GM23248 (cell line): Measurements from ENCODE around the gene NAPG. TPM values are rescaled to one million over a fixed set of nuclear protein-coding genes. Genes with fewer than 3 reads are reported as not detected.
"Not testable (repeated sequence)": the region's sequence is repeated elsewhere in the genome, so short reads cannot be mapped to it uniquely, and the experiment has no call there.

Source experiments
- DNase-seq: peaks from one replicate; pipeline ENCODE4 v3.0.0-alpha.2; 2015
- H2AFZ ChIP-seq: fragments of 200-600 bp; sonication (generic); 2 replicates; pipeline ENCODE4 v1.6.1; 2016; ENCODE audit warnings: antibody characterized with exemption
- H3F3A ChIP-seq: fragments of 200-600 bp; sonication (generic); 2 replicates; pipeline ENCODE4 v1.6.1; 2016; ENCODE audit warnings: mild to moderate bottlenecking, antibody characterized with exemption, mixed run types; ENCODE audit not compliant: insufficient read depth
- H3K27ac ChIP-seq: fragments of 200-600 bp; sonication (generic); 2 replicates; pipeline ENCODE4 v1.5.1; 2016; ENCODE audit warnings: mild to moderate bottlenecking
- H3K27me3 ChIP-seq: fragments of 200-600 bp; sonication (generic); replicated peaks from 2 replicates; pipeline ENCODE4 v1.6.1; 2016; ENCODE audit warnings: mild to moderate bottlenecking; ENCODE audit not compliant: insufficient read depth
- H3K36me3 ChIP-seq: fragments of 200-600 bp; sonication (generic); 2 replicates; pipeline ENCODE4 v1.6.1; 2016; ENCODE audit warnings: low read depth, mild to moderate bottlenecking
- H3K4me1 ChIP-seq: fragments of 200-600 bp; sonication (generic); 2 replicates; pipeline ENCODE4 v1.6.1; 2016; ENCODE audit warnings: mild to moderate bottlenecking; ENCODE audit not compliant: insufficient read depth
- H3K4me2 ChIP-seq: fragments of 200-600 bp; sonication (generic); one replicate; pipeline ENCODE4 v1.6.1; 2016; ENCODE audit warnings: mild to moderate bottlenecking; ENCODE audit not compliant: unreplicated experiment
- H3K4me3 ChIP-seq: fragments of 200-600 bp; sonication (generic); 2 replicates; pipeline ENCODE4 v1.5.1; 2016; ENCODE audit warnings: mild to moderate bottlenecking
- H3K79me2 ChIP-seq: fragments of 200-600 bp; sonication (generic); 2 replicates; pipeline ENCODE4 v1.6.1; 2016; ENCODE audit warnings: mild to moderate bottlenecking; ENCODE audit not compliant: insufficient read depth
- H3K9ac ChIP-seq: fragments of 200-600 bp; sonication (generic); 2 replicates; pipeline ENCODE4 v1.6.1; 2016; ENCODE audit warnings: mild to moderate bottlenecking
- H3K9me2 ChIP-seq: fragments of 200-600 bp; sonication (generic); 2 replicates; pipeline ENCODE4 v1.6.1; 2016; ENCODE audit warnings: mixed run types, mild to moderate bottlenecking, moderate library complexity; ENCODE audit not compliant: insufficient read depth
- H3K9me3 ChIP-seq: fragments of 200-600 bp; sonication (generic); one replicate; pipeline ENCODE4 v1.6.1; 2017; ENCODE audit warnings: low read depth
- H4K20me1 ChIP-seq: fragments of 200-600 bp; sonication (generic); 2 replicates; pipeline ENCODE4 v1.6.0; 2016; ENCODE audit not compliant: insufficient read depth
- EZH2 ChIP-seq: fragments of 200-600 bp; sonication (generic); IDR thresholded peaks from 2 replicates; pipeline ENCODE4 v1.6.1; 2018; ENCODE audit warnings: antibody characterized with exemption, mild to moderate bottlenecking; ENCODE audit not compliant: insufficient read depth, poor library complexity, severe bottlenecking
- EZH2phosphoT487 ChIP-seq: fragments of 200-600 bp; sonication (generic); IDR thresholded peaks from 2 replicates; pipeline ENCODE4 v1.6.1; 2018; ENCODE audit warnings: antibody characterized with exemption, moderate library complexity, mild to moderate bottlenecking, low read depth; ENCODE audit not compliant: insufficient read depth
- WGBS, 2 experiments: methylation state at CpG; one replicate each; pipeline ENCODE4 v1.1.6; 2015 to 2017; ENCODE audit warnings: low lambda C conversion rate in 2 of 2, low coverage in 1 of 2; ENCODE audit errors: missing lambda C conversion rate in 2 of 2; 5-methylcytosine and 5-hydroxymethylcytosine counted together
- in situ Hi-C: fragments of 300-500 bp; cut with MboI; formaldehyde crosslinking; loops from 2 replicates; pipeline ENCODE4 v1.15.0; 2020
- polyA plus RNA-seq: library from polyadenylated mRNA; unstranded; fragments of >200 nt; fragmentation: Nextera tagmentation; extraction: Ambion mirVana; gene quantifications from 2 replicates; pipeline ENCODE4 v1.2.1, GENCODE V29; 2016
- total RNA-seq: library from RNA; depleted of rRNA; stranded (reverse); fragments of >200 nt; shearing (Covaris generic); gene quantifications from 2 replicates; pipeline ENCODE4 v1.2.3, GENCODE V29; 2014

Gene NAPG
- total and polyA plus RNA-seq, 2 experiments from 2014 or later = 24.5 to 33.6 TPM

DNA sequence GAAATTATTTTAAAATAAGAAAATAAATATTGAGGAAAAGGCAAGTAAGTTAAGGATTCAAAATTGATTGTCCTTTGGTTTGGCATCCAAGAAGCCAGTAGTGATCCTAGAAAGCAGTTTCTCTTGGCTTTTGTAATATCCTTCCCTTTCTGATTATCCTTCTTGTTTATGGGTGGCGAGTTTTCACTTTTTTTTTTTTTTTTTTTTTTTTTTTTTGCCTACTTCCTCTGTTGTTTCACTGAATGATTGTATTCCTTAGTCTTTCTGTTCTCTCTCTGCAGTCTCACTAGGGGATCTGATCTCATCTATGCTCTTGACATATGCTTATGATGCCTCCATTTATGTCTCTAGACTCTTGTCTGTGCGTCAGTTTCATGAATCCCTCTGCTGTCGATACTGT lies 4.2 kb downstream of the NAPG start:
- Histone ChIP-seq H3K4me1 (peaks cover 19% of the 10 kb centered on the region), H3K27me3 (no peaks in the 10 kb centered on the region), H3K9me3 (no peaks in the 10 kb centered on the region), H3K9me2 (no peaks in the 10 kb centered on the region), H3K27ac (no peak overlapping the region), H3K36me3 (peaks cover 13% of the 10 kb centered on the region; the same call in 1 of the 2 replicates), H4K20me1 (peaks cover 11% of the 10 kb centered on the region; the same call in 1 of the 2 replicates), H3K9ac (no peak overlapping the region), H3K4me3 (no peak overlapping the region), H3K4me2 (no peak overlapping the region), H2AFZ (no peak overlapping the region), H3K79me2 (peaks cover 88% of the 10 kb centered on the region), H3F3A (peaks cover 6% of the 10 kb centered on the region)
- in situ Hi-C loops = no loop called here
- TF ChIP-seq EZH2 (no peak), EZH2phosphoT487 (no peak)
- no peak for DNase-seq
- 85% methylated on average over 3 of the region's 3 CpGs for WGBS, 2 experiments

DNA sequence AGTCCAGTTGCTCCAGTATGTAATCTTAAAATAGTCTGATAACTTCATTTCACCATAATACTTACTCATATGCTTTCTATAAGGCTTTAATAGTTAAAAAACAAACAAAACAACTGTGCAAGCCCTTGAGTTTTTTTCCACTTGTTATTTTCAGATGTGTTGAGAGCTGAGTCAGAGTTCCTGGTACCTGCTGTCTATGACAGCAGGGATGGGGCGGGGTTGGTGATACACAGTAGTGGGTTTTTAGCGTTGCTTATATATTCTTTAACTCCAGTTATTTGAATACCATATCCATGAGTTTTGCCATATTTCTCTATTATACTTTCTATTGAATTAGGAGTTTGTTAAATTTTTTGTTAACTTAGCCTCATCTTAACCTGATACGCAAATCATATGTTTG lies 5.0 kb downstream of the NAPG start:
- H3K36me3 ChIP-seq = peaks cover 14% of the 10 kb centered on the region; the same call in 1 of the 2 replicates
- H3K9me3 ChIP-seq = no peaks in the 10 kb centered on the region
- no peaks in the 10 kb centered on the region for H3F3A ChIP-seq
- TF ChIP-seq EZH2phosphoT487 (no peak), EZH2 (no peak)
- no peaks in the 10 kb centered on the region for H3K27me3 ChIP-seq
- WGBS, 2 experiments = 79 to 88% methylated on average over 3 of the region's 3 CpGs
- no peak overlapping the region for H3K9ac ChIP-seq
- no peak overlapping the region for H3K4me3 ChIP-seq
- peak; percentile 33 for DNase-seq
- H3K79me2 ChIP-seq = peaks cover 97% of the 10 kb centered on the region
- H4K20me1 ChIP-seq = peaks cover 11% of the 10 kb centered on the region; the same call in 1 of the 2 replicates
- peaks cover 14% of the 10 kb centered on the region for H3K4me1 ChIP-seq
- no peak overlapping the region for H2AFZ ChIP-seq
- H3K9me2 ChIP-seq = no peaks in the 10 kb centered on the region
- no peak overlapping the region for H3K4me2 ChIP-seq
- H3K27ac ChIP-seq = no peak overlapping the region
- in situ Hi-C loops = no loop called here

GRCh38 chr18:10533111-10533510 lies 7.3 kb downstream of the NAPG start:
- no peak overlapping the region for H3K4me2 ChIP-seq
- H3K27me3 ChIP-seq = no peaks in the 10 kb centered on the region
- no peak overlapping the region for H2AFZ ChIP-seq
- H3K79me2 ChIP-seq = peaks cover 100% of the 10 kb centered on the region
- no peak overlapping the region for H3K9ac ChIP-seq
- no peaks in the 10 kb centered on the region for H3K9me2 ChIP-seq
- H3K9me3 ChIP-seq = no peaks in the 10 kb centered on the region
- WGBS, 2 experiments = 98 to 100% methylated on average over 2 of the region's 2 CpGs
- in situ Hi-C loops = no loop called here
- H3K4me1 ChIP-seq = peaks cover 9% of the 10 kb centered on the region; the same call in 1 of the 2 replicates
- TF ChIP-seq EZH2 (no peak), EZH2phosphoT487 (no peak)
- peaks cover 18% of the 10 kb centered on the region; the same call in 1 of the 2 replicates for H3K36me3 ChIP-seq
- no peak overlapping the region for H3K27ac ChIP-seq
- H3F3A ChIP-seq = no peaks in the 10 kb centered on the region
- no peak for DNase-seq
- H3K4me3 ChIP-seq = no peak overlapping the region
- peaks cover 10% of the 10 kb centered on the region; the same call in 1 of the 2 replicates for H4K20me1 ChIP-seq

- Histone ChIP-seq H2AFZ (no peak overlapping the region), H3K36me3 (peaks cover 48% of the 10 kb centered on the region), H3F3A (no peaks in the 10 kb centered on the region), H4K20me1 (no peaks in the 10 kb centered on the region; the same call in 1 of the 2 replicates), H3K4me2 (no peak overlapping the region), H3K79me2 (peaks cover 85% of the 10 kb centered on the region), H3K9me2 (no peaks in the 10 kb centered on the region), H3K27me3 (no peaks in the 10 kb centered on the region), H3K4me1 (no peaks in the 10 kb centered on the region), H3K4me3 (no peak overlapping the region), H3K9ac (no peak overlapping the region), H3K9me3 (no peaks in the 10 kb centered on the region), H3K27ac (no peak overlapping the region)
- in situ Hi-C loops = no loop called here
- DNase-seq = no peak
- TF ChIP-seq EZH2phosphoT487 (no peak), EZH2 (no peak)
- 91 to 97% methylated on average over 2 of the region's 2 CpGs for WGBS, 2 experiments
These were observed 10.5 kb downstream of the NAPG start for GRCh38 chr18:10536280-10536679.

DNA sequence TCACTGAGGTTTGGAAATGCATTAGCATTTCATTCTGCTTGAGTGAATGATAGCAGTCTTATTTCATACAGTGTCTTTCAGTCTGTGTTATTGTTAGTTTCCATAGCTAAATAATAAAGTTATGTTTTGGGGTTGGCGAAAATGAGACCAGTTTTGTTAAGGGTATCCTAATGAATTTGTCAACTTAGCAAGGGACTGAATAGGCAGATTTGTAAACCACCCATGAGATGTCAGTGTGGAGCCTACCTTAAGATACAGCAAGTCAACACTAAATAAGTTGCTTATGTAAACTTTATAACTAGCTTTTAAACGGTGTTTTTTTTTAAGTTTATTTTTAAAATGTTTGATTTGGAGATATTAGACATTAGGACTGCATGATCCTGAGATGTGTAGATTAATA lies 11.9 kb downstream of the NAPG start:
- Histone ChIP-seq H3K4me3 (no peak overlapping the region), H2AFZ (no peak overlapping the region), H3K4me2 (no peak overlapping the region), H3K9me3 (no peaks in the 10 kb centered on the region), H3K79me2 (peaks cover 75% of the 10 kb centered on the region), H4K20me1 (no peaks in the 10 kb centered on the region; the same call in 1 of the 2 replicates), H3K9ac (no peak overlapping the region), H3K36me3 (peaks cover 44% of the 10 kb centered on the region), H3K9me2 (no peaks in the 10 kb centered on the region), H3F3A (no peaks in the 10 kb centered on the region), H3K27me3 (no peaks in the 10 kb centered on the region), H3K27ac (no peak overlapping the region), H3K4me1 (no peaks in the 10 kb centered on the region)
- no peak for DNase-seq
- no peak for TF ChIP-seq EZH2
- no peak for TF ChIP-seq EZH2phosphoT487
- whole genome bisulfite sequencing, 2 experiments = 76 to 78% methylated on average over 2 of the region's 2 CpGs
- in situ Hi-C loops = no loop called here

GRCh38 chr18:10539124-10539523 lies 13.3 kb downstream of the NAPG start:
- H3F3A ChIP-seq, H3K4me2 ChIP-seq, in situ Hi-C loops, H3K9me2 ChIP-seq, H4K20me1 ChIP-seq, H3K9ac ChIP-seq, H3K27me3 ChIP-seq, H3K9me3 ChIP-seq, H3K4me1 ChIP-seq, H3K27ac ChIP-seq, H3K4me3 ChIP-seq, DNase-seq, H2AFZ ChIP-seq: not testable (repeated sequence)
- Histone ChIP-seq H3K36me3 (peaks cover 45% of the 10 kb centered on the region), H3K79me2 (peaks cover 74% of the 10 kb centered on the region)
- 92 to 93% methylated on average over 5 of the region's 5 CpGs for WGBS, 2 experiments
